Smooth muscle cell of the brain vasculature (primary cell): ENCODE data around the gene PIK3CD.
"Not testable (repeated sequence)": the region's sequence is repeated elsewhere in the genome, so short reads cannot be mapped to it uniquely, and the experiment has no call there.

Experiments used
- DNase-seq: peaks from one replicate; pipeline ENCODE4 v3.0.0-alpha.2; 2012; ENCODE audit warnings: low read depth, low spot score

Gene PIK3CD

DNA sequence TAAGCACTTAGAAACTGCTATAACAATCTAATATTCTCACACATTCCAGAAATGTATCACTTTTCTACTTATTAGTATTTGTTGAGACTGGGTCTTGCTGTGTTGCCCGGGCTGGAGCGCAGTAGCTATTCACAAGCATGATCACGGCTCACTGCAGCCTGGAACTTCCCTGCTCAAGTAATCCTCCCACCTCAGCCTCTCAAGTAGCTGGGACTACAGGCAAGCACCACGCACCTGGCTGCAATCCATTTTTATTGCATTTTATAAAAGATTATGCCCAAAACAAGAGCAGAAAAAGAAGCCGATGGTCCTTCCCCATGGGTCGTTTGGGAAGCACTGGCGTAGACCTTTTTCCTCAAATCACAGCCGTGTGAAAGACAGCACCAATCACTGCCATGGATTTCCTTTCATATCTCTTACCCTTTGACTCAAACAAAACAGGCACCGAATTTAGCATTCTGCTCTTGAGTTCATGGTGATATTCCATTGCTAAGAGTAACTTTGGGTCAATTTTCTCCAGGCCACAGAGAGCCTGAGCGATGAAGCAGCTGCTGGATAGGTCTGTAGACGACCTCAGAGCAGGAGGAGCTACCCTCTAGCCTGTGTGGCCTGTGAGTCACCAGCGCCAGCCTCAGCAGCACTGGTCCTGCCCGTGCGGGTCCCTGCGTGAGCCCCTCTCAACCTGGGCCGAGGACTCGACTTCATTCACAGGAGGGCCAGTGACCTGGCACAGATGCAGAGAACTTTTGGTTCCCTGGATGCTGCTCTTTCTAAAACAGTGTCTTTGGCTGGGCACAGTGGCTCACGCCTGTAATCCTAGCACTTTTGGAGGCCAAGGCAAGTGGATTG lies 80.8 kb downstream of the PIK3CD start:
- DNase-seq = no peak

DNA sequence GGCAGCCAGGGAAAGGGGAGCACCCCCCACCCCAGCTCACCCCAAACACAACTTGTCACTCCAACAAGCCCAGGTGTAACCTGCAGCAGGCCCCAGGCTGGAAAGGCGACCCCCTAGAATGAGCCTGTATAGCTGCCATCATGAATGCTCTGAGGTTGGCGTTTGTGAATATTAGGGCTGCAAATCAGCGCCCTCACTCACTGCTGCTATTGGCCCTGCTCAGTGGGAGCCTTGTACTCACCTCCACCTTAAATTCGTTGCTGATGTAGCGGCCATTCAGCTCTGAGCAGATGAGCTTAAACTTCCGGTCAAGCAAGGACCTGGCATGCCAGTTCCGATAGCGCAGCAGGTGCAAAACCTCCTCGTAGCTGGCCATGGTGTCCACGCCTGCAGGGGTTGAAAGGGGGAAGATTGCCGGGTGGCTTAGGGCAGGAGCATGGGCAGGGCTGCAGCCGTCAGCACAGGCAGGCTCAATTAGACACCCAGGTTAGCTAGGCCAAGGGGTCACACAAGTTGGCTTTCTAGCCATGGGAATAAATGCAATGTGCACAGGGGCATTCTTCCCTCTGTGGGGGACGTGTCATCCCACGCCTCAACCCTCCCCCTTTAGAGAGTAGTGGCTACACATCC lies 81.7 kb downstream of the PIK3CD start:
- DNase-seq = no peak

GRCh38 chr1:9735800-9736199 lies 84.3 kb downstream of the PIK3CD start:
- DNase-seq = no peak

DNA sequence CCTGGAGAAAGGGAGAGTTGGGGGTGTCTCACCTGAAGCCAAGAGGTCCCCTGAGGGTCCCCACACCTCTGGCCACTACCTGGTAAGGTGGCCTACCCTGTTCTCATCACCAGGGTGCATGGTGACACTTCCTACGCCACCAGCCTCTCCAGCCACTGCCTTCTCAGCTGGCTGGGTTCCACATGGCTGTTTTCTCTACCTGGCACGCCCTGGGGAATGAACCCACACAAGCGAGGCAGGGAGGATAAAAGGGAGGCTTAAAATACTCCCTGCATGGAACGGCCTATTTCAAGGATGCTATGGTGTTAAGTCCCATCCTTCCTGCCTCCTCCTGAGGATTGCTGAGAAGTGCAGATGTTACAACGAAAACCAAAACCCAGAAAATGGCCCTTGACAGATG lies 84.7 kb downstream of the PIK3CD start:
- no peak for DNase-seq

- DNase-seq = no peak
Observed at GRCh38 chr1:9737057-9737456, 85.5 kb downstream of the PIK3CD start.

GRCh38 chr1:9737671-9738070 lies 86.1 kb downstream of the PIK3CD start:
- DNase-seq = no peak

DNA sequence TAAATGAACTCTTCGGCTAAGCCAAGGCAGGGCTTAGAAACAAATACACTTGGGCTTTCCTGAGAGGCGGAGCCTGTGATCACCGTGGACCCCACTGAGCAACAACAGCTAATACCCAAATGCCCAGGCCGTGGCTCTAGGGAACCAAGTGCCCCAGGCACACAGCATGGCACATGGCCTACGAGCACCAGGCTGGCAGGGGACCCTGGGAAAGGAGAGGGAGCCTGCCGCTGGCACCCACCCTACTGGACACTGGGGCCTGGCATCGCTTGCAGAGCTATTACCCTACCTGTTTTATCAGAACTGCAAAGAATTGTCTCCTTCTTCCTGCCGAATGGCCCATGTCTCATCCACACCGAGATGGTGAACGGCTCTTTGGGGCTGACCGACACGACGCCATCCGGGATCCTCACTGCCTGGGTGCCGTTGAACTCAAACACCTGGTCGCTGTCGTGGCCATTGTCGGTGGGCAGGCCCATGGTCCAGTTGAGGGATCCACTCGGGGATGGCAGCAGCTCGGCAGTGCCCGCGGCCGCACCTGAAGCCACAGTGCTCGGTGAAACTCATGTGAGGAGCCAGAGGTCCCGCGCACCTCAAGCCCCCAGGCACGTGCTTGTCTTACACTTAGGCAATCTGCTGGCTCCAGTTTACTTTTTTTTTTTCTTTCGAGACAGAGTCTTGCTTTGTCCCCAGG lies 92.7 kb downstream of the PIK3CD start:
- no peak for DNase-seq

DNA sequence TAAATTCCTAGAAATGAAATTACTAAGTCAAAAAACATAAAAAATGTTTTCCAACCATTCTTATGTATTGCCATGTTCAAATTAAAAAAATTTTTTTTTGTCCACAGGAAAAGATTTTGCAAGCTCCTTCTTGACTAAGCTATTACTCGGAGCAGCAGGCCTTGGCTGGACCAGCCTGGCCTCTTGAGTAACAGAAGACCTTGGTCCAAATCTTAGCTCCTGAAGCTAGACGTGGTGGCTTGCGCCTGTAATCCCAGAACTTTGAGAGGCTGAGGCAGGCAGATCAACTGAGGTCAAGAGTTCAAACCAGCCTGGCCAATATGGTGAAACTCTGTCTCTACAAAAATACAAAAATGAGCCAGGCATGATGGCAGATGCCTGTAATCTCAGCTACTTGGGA lies 94.7 kb downstream of the PIK3CD start:
- DNase-seq = no peak

GRCh38 chr1:9746651-9747050 lies 95.1 kb downstream of the PIK3CD start:
- DNase-seq = no peak

GRCh38 chr1:9748391-9748790 lies 96.9 kb downstream of the PIK3CD start:
- not testable (repeated sequence) for DNase-seq

DNA sequence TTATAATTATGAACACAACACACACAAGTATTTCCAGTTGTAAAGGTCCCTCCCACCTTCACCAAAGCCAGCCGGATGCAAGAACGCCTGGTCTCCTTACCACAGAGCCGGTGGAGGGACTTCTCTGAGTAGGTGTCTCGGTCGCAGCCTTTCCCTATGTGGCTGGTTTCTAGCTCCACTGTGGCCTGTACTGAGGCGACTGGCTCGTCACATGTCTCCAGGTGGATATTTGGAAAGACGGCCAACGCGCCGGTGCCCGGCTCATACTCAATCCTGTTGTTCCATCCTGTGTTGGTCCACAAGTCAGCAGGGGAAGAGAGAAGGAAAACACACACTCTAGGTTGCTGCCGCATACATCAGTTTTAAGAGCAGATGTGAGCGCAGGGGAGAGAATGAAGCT lies 97.8 kb downstream of the PIK3CD start:
- DNase-seq = no peak

DNA sequence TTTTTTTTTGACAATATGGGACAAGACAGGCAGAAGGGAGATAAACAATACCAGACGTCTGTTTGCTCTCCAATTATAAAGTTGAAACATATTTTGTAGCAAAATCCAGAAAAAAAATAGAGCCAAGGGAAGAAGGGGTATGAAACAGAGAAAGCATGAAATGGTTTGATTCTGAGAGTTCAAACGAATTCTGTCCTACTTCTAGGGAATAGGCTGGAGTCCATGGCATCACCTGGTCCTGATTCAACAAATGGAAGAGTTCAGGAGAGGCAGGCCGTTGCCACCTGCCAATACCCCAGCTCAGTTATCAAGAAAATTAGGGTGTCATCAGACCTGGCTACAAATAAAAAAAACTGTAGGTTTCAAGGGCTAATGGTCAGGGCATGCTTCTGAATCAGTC lies 100.4 kb downstream of the PIK3CD start:
- DNase-seq = no peak

GRCh38 chr1:9753121-9753531 lies 101.6 kb downstream of the PIK3CD start:
- DNase-seq = peak; percentile 45

DNA sequence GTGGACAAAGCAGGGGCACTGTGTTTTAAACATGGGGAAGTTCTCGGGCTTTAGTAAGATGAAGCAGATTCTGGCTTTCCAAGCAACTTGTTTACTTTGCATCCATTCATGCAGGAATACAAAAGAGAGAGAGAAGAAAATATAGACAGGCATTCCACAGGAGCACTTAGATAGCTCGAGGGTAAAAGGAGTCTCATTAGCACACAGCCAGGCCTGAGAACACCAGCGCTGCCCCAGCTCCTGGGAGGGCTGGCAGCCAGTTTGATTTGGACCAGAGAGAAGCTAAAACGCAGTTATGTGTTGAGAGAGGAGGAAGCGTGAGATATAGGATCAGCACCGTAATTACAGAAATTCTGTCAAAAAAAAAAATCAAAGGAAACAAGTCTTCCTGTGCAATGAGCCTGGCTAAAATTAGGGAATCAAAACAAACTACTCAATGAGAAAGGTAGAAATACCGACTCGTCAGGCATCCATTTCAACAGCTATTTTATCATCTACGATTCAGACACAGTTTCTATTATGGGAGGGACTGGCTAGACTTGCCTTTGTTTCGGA lies 104.0 kb downstream of the PIK3CD start:
- no peak for DNase-seq

- no peak for DNase-seq
Observed at GRCh38 chr1:9758559-9759121, 107.1 kb downstream of the PIK3CD start.

- DNase-seq = no peak
Observed at GRCh38 chr1:9759939-9760338, 108.4 kb downstream of the PIK3CD start.

DNA sequence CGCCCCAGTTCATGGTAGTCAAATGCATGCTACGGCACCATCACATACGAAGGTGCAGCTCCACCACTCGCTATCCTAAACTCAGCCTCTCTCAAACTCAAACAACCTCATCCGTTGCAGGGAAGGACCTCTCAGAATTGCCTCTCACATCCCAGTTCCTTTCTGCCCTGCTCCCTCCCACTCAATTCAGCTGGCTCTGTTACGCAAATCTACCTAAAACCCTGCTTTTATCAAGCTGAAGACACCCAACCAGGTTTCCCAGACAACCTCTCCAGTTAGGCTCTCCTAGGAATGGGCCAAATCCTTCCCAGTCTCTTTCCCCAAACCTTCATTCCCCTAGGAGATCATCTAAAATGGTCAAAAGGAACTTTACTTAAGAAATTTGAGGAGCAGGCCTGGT lies 109.3 kb downstream of the PIK3CD start:
- no peak for DNase-seq

- DNase-seq = no peak
Observed at GRCh38 chr1:9761855-9762254, 110.3 kb downstream of the PIK3CD start.

DNA sequence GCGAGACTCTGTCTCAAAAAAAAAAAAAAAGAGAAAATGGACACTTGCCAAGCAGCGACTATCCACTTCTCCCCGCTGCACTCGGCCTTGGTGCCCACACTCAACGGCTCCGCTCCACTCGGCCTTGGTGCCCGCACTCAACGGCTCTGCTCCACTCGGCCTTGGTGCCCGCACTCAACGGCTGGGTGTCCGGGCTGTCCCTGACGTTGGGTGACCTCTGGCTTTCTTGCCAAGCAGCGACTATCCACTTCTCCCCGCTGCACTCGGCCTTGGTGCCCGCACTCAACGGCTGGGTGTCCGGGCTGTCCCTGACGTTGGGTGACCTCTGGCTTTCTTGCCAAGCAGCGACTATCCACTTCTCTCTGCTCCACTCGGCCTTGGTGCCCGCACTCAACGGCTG lies 110.9 kb downstream of the PIK3CD start:
- DNase-seq = not testable (repeated sequence)

DNA sequence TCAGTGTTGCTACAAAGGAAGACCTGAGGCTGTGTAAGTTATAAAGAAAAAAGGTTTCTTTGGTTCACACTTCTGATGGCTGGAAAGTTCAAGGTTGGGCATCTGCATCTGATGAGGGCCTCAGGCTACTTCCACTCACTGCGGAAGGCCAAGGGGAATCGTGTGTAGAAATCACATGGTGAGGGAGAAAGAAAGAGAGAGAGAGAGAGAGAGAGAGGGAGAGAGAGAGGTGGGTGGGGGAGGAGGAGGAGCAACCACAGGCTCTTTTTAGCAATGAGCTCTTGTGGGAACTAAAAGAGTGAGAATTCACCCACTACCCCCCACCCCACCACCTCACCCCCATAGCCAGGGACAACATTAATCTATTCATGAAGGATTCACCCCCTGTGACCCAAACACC lies 112.4 kb downstream of the PIK3CD start:
- DNase-seq = no peak

DNA sequence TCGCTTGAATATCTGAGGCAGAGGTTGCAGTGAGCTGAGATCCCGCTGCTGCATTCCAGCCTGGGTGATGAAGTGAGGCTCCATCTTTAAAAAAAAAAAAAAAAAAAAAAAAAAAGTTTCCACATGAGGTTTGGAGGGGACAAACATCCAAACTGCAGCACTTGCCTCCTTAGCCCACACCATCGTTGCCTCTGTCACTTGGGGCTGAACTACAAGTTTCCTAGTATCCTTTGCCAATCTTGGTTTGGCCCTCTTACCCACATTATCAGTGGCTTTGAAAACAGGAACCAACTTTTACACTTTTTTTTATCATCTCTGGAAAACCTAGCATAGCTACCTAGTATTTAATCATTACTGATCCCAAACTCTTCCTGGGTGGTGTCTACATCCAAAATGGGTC lies 113.0 kb downstream of the PIK3CD start:
- DNase-seq = no peak
